Liver (tissue), 9 donors: ENCODE results near the gene EEF1A1. TPM values are rescaled to one million over a fixed set of nuclear protein-coding genes. Genes with fewer than 3 reads are reported as not detected.

Experiments used
- DNase-seq: peaks from one replicate; pipeline ENCODE4 v3.0.0-alpha.2; 2017; ENCODE audit warnings: low spot score
- H3K27ac ChIP-seq, 2 donors: one replicate each; pipeline ENCODE4 v1.7.0; 2013; ENCODE audit warnings: inconsistent platforms in 2 of 2, low read length in 2 of 2, control low read depth in 1 of 2, low read depth in 1 of 2, mild to moderate bottlenecking in 1 of 2
- H3K27me3 ChIP-seq, 4 donors: one replicate each; pipeline versions ENCODE4 v1.6.1 to v1.7.0; 2013; ENCODE audit warnings: low read length in 3 of 4, inconsistent platforms in 1 of 4, mild to moderate bottlenecking in 1 of 4, moderate library complexity in 1 of 4; ENCODE audit not compliant: control insufficient read depth in 4 of 4, insufficient read depth in 4 of 4
- H3K36me3 ChIP-seq, 4 donors: one replicate each; pipeline versions ENCODE4 v1.6.1 to v1.7.0; 2013; ENCODE audit warnings: low read length in 3 of 4, mild to moderate bottlenecking in 3 of 4, low read depth in 1 of 4, moderate library complexity in 1 of 4; ENCODE audit not compliant: control insufficient read depth in 4 of 4, insufficient read depth in 3 of 4
- H3K4me1 ChIP-seq, 4 donors: one replicate each; pipeline versions ENCODE4 v1.6.1 to v1.7.0; 2013; ENCODE audit warnings: low read length in 3 of 4, mild to moderate bottlenecking in 3 of 4, moderate library complexity in 1 of 4; ENCODE audit not compliant: control insufficient read depth in 4 of 4, insufficient read depth in 4 of 4
- H3K4me3 ChIP-seq, 3 donors: one replicate each; pipeline versions ENCODE4 v1.6.1 to v1.7.0; 2013; ENCODE audit warnings: low read length in 3 of 3, control low read depth in 1 of 3, low read depth in 1 of 3, mild to moderate bottlenecking in 1 of 3
- H3K9ac ChIP-seq, 2 donors: one replicate each; pipeline ENCODE4 v1.7.0; 2013; ENCODE audit warnings: low read length in 2 of 2, mild to moderate bottlenecking in 2 of 2, moderate library complexity in 2 of 2, control low read depth in 1 of 2, low read depth in 1 of 2
- H3K9me3 ChIP-seq, 4 donors: one replicate each; pipeline versions ENCODE4 v1.6.1 to v1.7.0; 2013; ENCODE audit warnings: low read length in 3 of 4; ENCODE audit not compliant: control insufficient read depth in 4 of 4
- ATF3 ChIP-seq: IDR thresholded peaks from 2 replicates; pipeline ENCODE4 v1.6.1; 2016; ENCODE audit warnings: antibody characterized with exemption
- EGR1 ChIP-seq, 2 donors: IDR thresholded peaks; 2 replicates each; pipeline ENCODE4 v1.6.1; 2016 to 2018; ENCODE audit warnings: antibody characterized with exemption in 2 of 2, low read depth in 2 of 2
- FOXA1 ChIP-seq: IDR thresholded peaks from 2 replicates; pipeline ENCODE4 v1.6.1; 2016; ENCODE audit warnings: antibody characterized with exemption
- FOXA2 ChIP-seq: IDR thresholded peaks from 2 replicates; pipeline ENCODE4 v1.6.1; 2016; ENCODE audit warnings: antibody characterized with exemption
- GABPA ChIP-seq, 2 donors: IDR thresholded peaks in 1 of 2; conservative IDR thresholded peaks in 1 of 2; 2 replicates each; pipeline ENCODE4 v1.6.1; 2016; ENCODE audit warnings: antibody characterized with exemption in 2 of 2, mild to moderate bottlenecking in 1 of 2, moderate library complexity in 1 of 2
- HNF4A ChIP-seq, 2 donors: conservative IDR thresholded peaks; 2 replicates each; pipeline ENCODE4 v1.6.1; 2016; ENCODE audit warnings: antibody characterized with exemption in 2 of 2, mild to moderate bottlenecking in 2 of 2
- HNF4G ChIP-seq: IDR thresholded peaks from 2 replicates; pipeline ENCODE4 v1.6.1; 2016; ENCODE audit warnings: antibody characterized with exemption
- JUND ChIP-seq, 2 donors: IDR thresholded peaks; 2 replicates each; pipeline ENCODE4 v1.6.1; 2016; ENCODE audit warnings: antibody characterized with exemption in 2 of 2
- NR2F2 ChIP-seq: IDR thresholded peaks from 2 replicates; pipeline ENCODE4 v1.6.1; 2016; ENCODE audit warnings: antibody characterized with exemption
- REST ChIP-seq: IDR thresholded peaks from 2 replicates; pipeline ENCODE4 v1.6.1; 2016; ENCODE audit warnings: antibody characterized with exemption, mild to moderate bottlenecking
- RXRA ChIP-seq, 2 donors: IDR thresholded peaks; 2 replicates each; pipeline ENCODE4 v1.6.1; 2017 to 2018; ENCODE audit warnings: antibody characterized with exemption in 2 of 2, mild to moderate bottlenecking in 1 of 2
- SP1 ChIP-seq: IDR thresholded peaks from 2 replicates; pipeline ENCODE4 v1.6.1; 2018; ENCODE audit warnings: antibody characterized with exemption, mild to moderate bottlenecking
- YY1 ChIP-seq: IDR thresholded peaks from 2 replicates; pipeline ENCODE4 v1.6.1; 2016; ENCODE audit warnings: antibody characterized with exemption, mild to moderate bottlenecking
- WGBS: extraction: QIAGEN DNeasy Blood & Tissue Kit; methylation state at CpG from one replicate; pipeline ENCODE4 v1.1.7; 2013; 5-methylcytosine and 5-hydroxymethylcytosine counted together
- polyA plus RNA-seq, 2 donors: library from polyadenylated mRNA; stranded (reverse) in 1 of 2; unstranded in 1 of 2; fragments of 200-250 nt in 1 of 2; fragments of >200 nt in 1 of 2; fragmentation: Nextera tagmentation in 1 of 2; extraction: Ambion mirVana in 1 of 2; gene quantifications; one replicate each; pipeline versions ENCODE4 v1.2.1 to v1.2.3, GENCODE V29; 2013 to 2015
- total RNA-seq, 2 donors: library from RNA; depleted of rRNA; stranded (reverse); fragments of >200 nt; gene quantifications; one replicate each; pipeline ENCODE4 v1.2.3, GENCODE V29; 2014
- TF ChIP-seq, protein P1 (sequence below): fragments of 150-350 bp; IDR thresholded peaks from 2 replicates; pipeline ENCODE4 v1.5.1; 2017; ENCODE audit warnings: improper control_type of control experiment, low read depth, low read length; ENCODE audit not compliant: missing input control
- donor health status: healthy.
- donor health status: healthy.
- donor health status: healthy.
- donor health status: healthy.
- donor health status: healthy.

EEF1A1 gene
- total and polyA plus RNA-seq, 4 donors = 1,383 to 7,379 (median 3,535) TPM

GRCh38 chr6:73532293-73532692 lies 11.5 kb upstream of the EEF1A1 start:
- no peak for TF ChIP-seq SP1
- Histone ChIP-seq H3K27ac (no peak overlapping the region), H3K9ac (no peak overlapping the region), H3K9me3 (no peaks in the 10 kb centered on the region), H3K4me3 (no peak overlapping the region), H3K36me3 (no peaks in the 10 kb centered on the region), H3K4me1 (no peaks in the 10 kb centered on the region), H3K27me3 (no peaks in the 10 kb centered on the region)
- no peak for DNase-seq
- 93% methylated on average over 3 of the region's 3 CpGs for WGBS

- 72% methylated on average over 7 of the region's 7 CpGs for WGBS
- Histone ChIP-seq H3K27ac (no peak overlapping the region), H3K9me3 (no peaks in the 10 kb centered on the region), H3K9ac (no peak overlapping the region), H3K4me1 (peaks cover 0 to 3% (median 0%) of the 10 kb centered on the region in 4 donors), H3K36me3 (no peaks in the 10 kb centered on the region), H3K4me3 (no peak overlapping the region), H3K27me3 (no peaks in the 10 kb centered on the region)
- TF ChIP-seq FOXA2 = no peak
- no peak for TF ChIP-seq HNF4A (conservative IDR thresholded peaks at IDR 0.05)
- no peak for TF ChIP-seq JUND (IDR thresholded peaks at IDR 0.05)
- TF ChIP-seq HNF4G = no peak
- no peak for TF ChIP-seq SP1
- TF ChIP-seq YY1 = no peak
- TF ChIP-seq RXRA (IDR thresholded peaks at IDR 0.05) = no peak
- TF ChIP-seq NR2F2 = no peak
- TF ChIP-seq, protein P1, sequence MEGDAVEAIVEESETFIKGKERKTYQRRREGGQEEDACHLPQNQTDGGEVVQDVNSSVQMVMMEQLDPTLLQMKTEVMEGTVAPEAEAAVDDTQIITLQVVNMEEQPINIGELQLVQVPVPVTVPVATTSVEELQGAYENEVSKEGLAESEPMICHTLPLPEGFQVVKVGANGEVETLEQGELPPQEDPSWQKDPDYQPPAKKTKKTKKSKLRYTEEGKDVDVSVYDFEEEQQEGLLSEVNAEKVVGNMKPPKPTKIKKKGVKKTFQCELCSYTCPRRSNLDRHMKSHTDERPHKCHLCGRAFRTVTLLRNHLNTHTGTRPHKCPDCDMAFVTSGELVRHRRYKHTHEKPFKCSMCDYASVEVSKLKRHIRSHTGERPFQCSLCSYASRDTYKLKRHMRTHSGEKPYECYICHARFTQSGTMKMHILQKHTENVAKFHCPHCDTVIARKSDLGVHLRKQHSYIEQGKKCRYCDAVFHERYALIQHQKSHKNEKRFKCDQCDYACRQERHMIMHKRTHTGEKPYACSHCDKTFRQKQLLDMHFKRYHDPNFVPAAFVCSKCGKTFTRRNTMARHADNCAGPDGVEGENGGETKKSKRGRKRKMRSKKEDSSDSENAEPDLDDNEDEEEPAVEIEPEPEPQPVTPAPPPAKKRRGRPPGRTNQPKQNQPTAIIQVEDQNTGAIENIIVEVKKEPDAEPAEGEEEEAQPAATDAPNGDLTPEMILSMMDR = no peak
- no peak for TF ChIP-seq ATF3
- no peak for TF ChIP-seq FOXA1
- no peak for TF ChIP-seq GABPA (IDR thresholded peaks at IDR 0.05 in 1 of 2, conservative IDR thresholded peaks at IDR 0.05 in 1 of 2)
- no peak for TF ChIP-seq EGR1 (IDR thresholded peaks at IDR 0.05; ENCODE audit: low read depth in 2 of 2)
- no peak for TF ChIP-seq REST
- DNase-seq = no peak
Observed at GRCh38 chr6:73528897-73529296, 8.1 kb upstream of the EEF1A1 start.
